SIG-M5 treated with dmso at 0.1 percent for 504 hours (cell line): ENCODE measurements around the gene CYFIP1.

Experiments
- DNase-seq: peaks from one replicate; lab custom pipeline; 2025; ENCODE audit not compliant: unreplicated experiment; lab: John Stamatoyannopoulos, UW

CYFIP1 gene

GRCh38 chr15:22891426-22892210 is 88.5 kb downstream of the CYFIP1 start:
- no peak for DNase-seq

GRCh38 chr15:22890296-22890695 is 89.9 kb downstream of the CYFIP1 start:
- DNase-seq, result no peak

GRCh38 chr15:22889146-22889818 is 90.9 kb downstream of the CYFIP1 start:
- DNase-seq, result no peak

- no peak for DNase-seq
These were observed 91.9 kb downstream of the CYFIP1 start for GRCh38 chr15:22888120-22888859.

GRCh38 chr15:22887157-22887951 is 92.8 kb downstream of the CYFIP1 start:
- no peak for DNase-seq

- no peak for DNase-seq
These were observed 95.0 kb downstream of the CYFIP1 start for GRCh38 chr15:22885120-22885519.

- DNase-seq, result no peak
These were observed 95.8 kb downstream of the CYFIP1 start for GRCh38 chr15:22884344-22884743.

- no peak for DNase-seq
These were observed 97.0 kb downstream of the CYFIP1 start for GRCh38 chr15:22883196-22883595.

GRCh38 chr15:22881739-22882440 is 98.3 kb downstream of the CYFIP1 start:
- no peak for DNase-seq

- DNase-seq, result no peak
These were observed 99.0 kb downstream of the CYFIP1 start for GRCh38 chr15:22880981-22881738.

- no peak for DNase-seq
These were observed 99.8 kb downstream of the CYFIP1 start for GRCh38 chr15:22880068-22880980.

GRCh38 chr15:22878103-22878502 is 102.1 kb downstream of the CYFIP1 start:
- no peak for DNase-seq

GRCh38 chr15:22877607-22878006 is 102.6 kb downstream of the CYFIP1 start:
- no peak for DNase-seq

GRCh38 chr15:22877117-22877516 is 103.1 kb downstream of the CYFIP1 start:
- DNase-seq, result no peak

- no peak for DNase-seq
These were observed 105.2 kb downstream of the CYFIP1 start for GRCh38 chr15:22874966-22875365.

- DNase-seq, result no peak
These were observed 105.9 kb downstream of the CYFIP1 start for GRCh38 chr15:22874256-22874655.

- DNase-seq, result no peak
These were observed 106.3 kb downstream of the CYFIP1 start for GRCh38 chr15:22873841-22874240.

GRCh38 chr15:22872936-22873701 is 107.0 kb downstream of the CYFIP1 start:
- DNase-seq, result no peak
